Smooth muscle cell (in vitro differentiated cells): ENCODE measurements around the gene NFASC. TPM values are rescaled to one million over a fixed set of nuclear protein-coding genes. Genes with fewer than 3 reads are reported as not detected.

Source experiments
- DNase-seq: peaks from one replicate; lab custom pipeline; 2025; ENCODE audit not compliant: unreplicated experiment; lab: John Stamatoyannopoulos, UW
- H2AFZ ChIP-seq: fragments of 200-600 bp; sonication (generic); 2 replicates; pipeline ENCODE4 v1.6.0; 2016; ENCODE audit warnings: antibody characterized with exemption, low read depth, mild to moderate bottlenecking
- H3F3A ChIP-seq: fragments of 200-600 bp; sonication (generic); 2 replicates; pipeline ENCODE4 v1.6.0; 2017; ENCODE audit warnings: antibody characterized with exemption, low read depth
- H3K27ac ChIP-seq: fragments of 200-600 bp; sonication (generic); 2 replicates; pipeline ENCODE4 v1.5.1; 2016; ENCODE audit warnings: low read depth, mild to moderate bottlenecking
- H3K27me3 ChIP-seq: fragments of 200-600 bp; sonication (generic); 2 replicates; pipeline ENCODE4 v1.6.1; 2016; ENCODE audit warnings: low read depth, mild to moderate bottlenecking
- H3K36me3 ChIP-seq: fragments of 200-600 bp; sonication (generic); 2 replicates; pipeline ENCODE4 v1.5.1; 2016; ENCODE audit warnings: low read depth
- H3K4me1 ChIP-seq: fragments of 200-600 bp; sonication (generic); 2 replicates; pipeline ENCODE4 v1.5.1; 2016; ENCODE audit warnings: low read depth
- H3K4me2 ChIP-seq: fragments of 200-600 bp; sonication (generic); 2 replicates; pipeline ENCODE4 v1.6.0; 2016; ENCODE audit warnings: mild to moderate bottlenecking
- H3K4me3 ChIP-seq: fragments of 200-600 bp; sonication (generic); 2 replicates; pipeline ENCODE4 v1.5.1; 2016; ENCODE audit warnings: mild to moderate bottlenecking
- H3K79me2 ChIP-seq: fragments of 200-600 bp; sonication (generic); 2 replicates; pipeline ENCODE4 v1.6.0; 2016; ENCODE audit warnings: low read depth, mild to moderate bottlenecking
- H3K9ac ChIP-seq: fragments of 200-600 bp; sonication (generic); 2 replicates; pipeline ENCODE4 v1.6.0; 2016; ENCODE audit warnings: low read depth
- H3K9me3 ChIP-seq: fragments of 200-600 bp; sonication (generic); replicated peaks from 2 replicates; pipeline ENCODE4 v1.5.1; 2016; ENCODE audit warnings: low read depth
- H4K20me1 ChIP-seq: fragments of 200-600 bp; sonication (generic); 2 replicates; pipeline ENCODE4 v1.6.0; 2016; ENCODE audit warnings: low read depth
- CTCF ChIP-seq: fragments of 200-600 bp; sonication (generic); IDR thresholded peaks from 2 replicates; pipeline ENCODE4 v1.5.1; 2017; ENCODE audit warnings: borderline replicate concordance, mild to moderate bottlenecking, antibody characterized with exemption; ENCODE audit not compliant: insufficient read depth, poor library complexity, severe bottlenecking
- WGBS: methylation state at CpG from one replicate; pipeline ENCODE4 v1.1.7; 2016; ENCODE audit warnings: low lambda C conversion rate; 5-methylcytosine and 5-hydroxymethylcytosine counted together
- polyA plus RNA-seq: library from polyadenylated mRNA; unstranded; fragments of >200 nt; fragmentation: Nextera tagmentation; extraction: Ambion mirVana; gene quantifications from 2 replicates; pipeline ENCODE4 v1.2.1, GENCODE V29; 2016
- total RNA-seq: library from RNA; depleted of rRNA; stranded (reverse); fragments of >200 nt; gene quantifications from 2 replicates; pipeline ENCODE4 v1.2.3, GENCODE V29; 2014

Gene NFASC
- total and polyA plus RNA-seq, 2 experiments from 2014 or later, result 0.09 to 0.63 TPM

GRCh38 chr1:205018381-205018780 lies 147.7 kb downstream of the NFASC start:
- Histone ChIP-seq H3K79me2 (no peaks in the 10 kb centered on the region), H3K27ac (no peak overlapping the region), H3K4me2 (no peak overlapping the region), H4K20me1 (no peaks in the 10 kb centered on the region), H3K9me3 (no peaks in the 10 kb centered on the region), H3K4me1 (peaks cover 12% of the 10 kb centered on the region), H3K9ac (no peak overlapping the region), H3K36me3 (no peaks in the 10 kb centered on the region), H3K27me3 (peaks cover 12% of the 10 kb centered on the region), H2AFZ (no peak overlapping the region), H3K4me3 (no peak overlapping the region), H3F3A (no peaks in the 10 kb centered on the region)
- DNase-seq, result no peak
- no peak for TF ChIP-seq CTCF
- WGBS, result 79% methylated on average over 2 of the region's 2 CpGs

- peaks cover 12% of the 10 kb centered on the region for H3K27me3 ChIP-seq
These were observed 149.8 kb downstream of the NFASC start for GRCh38 chr1:205020466-205020865.

GRCh38 chr1:205024679-205025078 lies 154.0 kb downstream of the NFASC start:
- Histone ChIP-seq H3K4me1 (peaks cover 25% of the 10 kb centered on the region), H3K4me2 (no peak overlapping the region), H3K9ac (no peak overlapping the region), H3K36me3 (no peaks in the 10 kb centered on the region), H3K9me3 (no peaks in the 10 kb centered on the region), H3K27ac (no peak overlapping the region), H3K27me3 (peaks cover 14% of the 10 kb centered on the region), H3K4me3 (no peak overlapping the region), H4K20me1 (no peaks in the 10 kb centered on the region), H2AFZ (no peak overlapping the region), H3K79me2 (no peaks in the 10 kb centered on the region), H3F3A (no peaks in the 10 kb centered on the region)
- TF ChIP-seq CTCF, result no peak
- 96% methylated on average over 2 of the region's 2 CpGs for WGBS
- no peak for DNase-seq

More at GRCh38 chr1:205020466-205020865, 149.8 kb downstream of the NFASC start:
- TF ChIP-seq CTCF, result no peak
- no peak overlapping the region for H2AFZ ChIP-seq
- H3K36me3 ChIP-seq, result no peaks in the 10 kb centered on the region
- H3K9me3 ChIP-seq, result no peaks in the 10 kb centered on the region
- H3K79me2 ChIP-seq, result no peaks in the 10 kb centered on the region
- no peak overlapping the region for H3K9ac ChIP-seq
- no peak overlapping the region for H3K4me3 ChIP-seq
- no peak for DNase-seq
- no peaks in the 10 kb centered on the region for H4K20me1 ChIP-seq
- no peaks in the 10 kb centered on the region for H3F3A ChIP-seq
- H3K27ac ChIP-seq, result no peak overlapping the region
- H3K4me1 ChIP-seq, result peaks cover 3% of the 10 kb centered on the region
- WGBS, result 95% methylated on average over 9 of the region's 9 CpGs
- no peak overlapping the region for H3K4me2 ChIP-seq

GRCh38 chr1:205025239-205025638 lies 154.6 kb downstream of the NFASC start:
- TF ChIP-seq CTCF, result no peak
- Histone ChIP-seq H3K4me3 (no peak overlapping the region), H3F3A (no peaks in the 10 kb centered on the region), H2AFZ (no peak overlapping the region), H3K4me1 (peaks cover 30% of the 10 kb centered on the region), H3K9ac (no peak overlapping the region), H3K9me3 (no peaks in the 10 kb centered on the region), H3K27ac (no peak overlapping the region), H4K20me1 (no peaks in the 10 kb centered on the region), H3K79me2 (no peaks in the 10 kb centered on the region), H3K4me2 (no peak overlapping the region), H3K36me3 (no peaks in the 10 kb centered on the region), H3K27me3 (peaks cover 18% of the 10 kb centered on the region)
- WGBS, result 95% methylated on average over 16 of the region's 16 CpGs
- no peak for DNase-seq
